Stimulated activated CD4-positive, alpha-beta T cell treated with anti-CD3 and anti-CD28 coated beads, Interleukin-2, amount 100 ng/mL, for 48 hours (primary cell): ENCODE results near the gene MSH5.
A peak's percentile ranks its signal among the peaks of the same experiment; 100 is the strongest.

ENCODE experiments used
- DNase-seq, 2 donors: peaks; one replicate each; pipeline ENCODE4 v3.0.0-alpha.2; 2020

The MSH5 gene

DNA sequence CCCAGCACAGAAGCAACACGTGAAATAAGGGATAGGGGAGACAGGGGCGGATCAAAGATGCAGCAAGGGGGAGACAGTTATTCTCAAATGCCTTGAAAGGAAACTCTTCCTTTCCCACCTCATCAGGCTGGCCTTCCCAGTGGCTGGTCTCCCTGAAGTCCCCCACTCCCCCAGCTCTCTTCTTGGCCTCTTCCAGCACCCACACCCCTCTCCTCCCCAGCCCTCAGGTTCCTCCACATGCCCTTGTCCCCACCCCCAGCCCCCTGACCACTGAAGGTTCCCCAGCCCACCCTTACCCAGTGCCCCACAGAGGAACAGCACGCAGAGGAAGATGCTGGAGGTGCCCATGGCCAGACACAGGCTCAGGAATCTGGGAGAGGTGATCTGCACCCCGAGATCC is 26.3 kb upstream of the MSH5 start:
- no peak for DNase-seq

DNA sequence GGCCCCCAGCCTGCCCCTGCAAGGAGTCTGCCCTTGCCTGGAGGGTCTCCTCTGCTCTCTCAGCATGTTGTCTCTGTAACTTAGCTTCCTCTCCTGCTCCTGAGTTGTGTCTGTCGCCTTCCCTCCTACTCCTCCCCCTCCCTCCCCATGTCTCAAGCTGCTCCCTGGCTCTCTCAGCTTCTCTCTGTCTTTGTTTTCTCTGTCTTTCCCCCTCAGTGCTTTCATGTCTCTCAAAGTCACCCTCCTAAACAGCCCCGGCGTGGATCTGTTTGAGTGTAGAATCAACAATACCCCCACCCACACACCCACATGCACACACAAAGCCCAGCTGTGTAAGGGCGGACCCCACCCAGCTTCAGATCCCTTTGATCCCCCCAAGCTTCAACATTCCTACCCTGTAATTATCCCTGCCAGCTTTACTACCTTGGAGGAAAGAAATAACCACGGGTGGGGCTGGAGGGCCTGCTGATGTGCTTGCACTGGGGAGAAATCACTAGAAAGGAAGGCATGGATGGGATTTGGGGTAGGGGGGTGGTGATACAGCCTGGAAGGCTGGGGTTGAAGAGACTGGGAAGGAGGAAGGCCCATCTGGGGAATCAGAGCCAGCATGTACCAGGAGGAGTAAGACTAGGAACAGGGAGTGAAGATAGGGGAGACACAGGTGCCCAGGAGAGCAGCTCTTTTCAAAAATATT is 25.7 kb upstream of the MSH5 start:
- no peak for DNase-seq

DNA sequence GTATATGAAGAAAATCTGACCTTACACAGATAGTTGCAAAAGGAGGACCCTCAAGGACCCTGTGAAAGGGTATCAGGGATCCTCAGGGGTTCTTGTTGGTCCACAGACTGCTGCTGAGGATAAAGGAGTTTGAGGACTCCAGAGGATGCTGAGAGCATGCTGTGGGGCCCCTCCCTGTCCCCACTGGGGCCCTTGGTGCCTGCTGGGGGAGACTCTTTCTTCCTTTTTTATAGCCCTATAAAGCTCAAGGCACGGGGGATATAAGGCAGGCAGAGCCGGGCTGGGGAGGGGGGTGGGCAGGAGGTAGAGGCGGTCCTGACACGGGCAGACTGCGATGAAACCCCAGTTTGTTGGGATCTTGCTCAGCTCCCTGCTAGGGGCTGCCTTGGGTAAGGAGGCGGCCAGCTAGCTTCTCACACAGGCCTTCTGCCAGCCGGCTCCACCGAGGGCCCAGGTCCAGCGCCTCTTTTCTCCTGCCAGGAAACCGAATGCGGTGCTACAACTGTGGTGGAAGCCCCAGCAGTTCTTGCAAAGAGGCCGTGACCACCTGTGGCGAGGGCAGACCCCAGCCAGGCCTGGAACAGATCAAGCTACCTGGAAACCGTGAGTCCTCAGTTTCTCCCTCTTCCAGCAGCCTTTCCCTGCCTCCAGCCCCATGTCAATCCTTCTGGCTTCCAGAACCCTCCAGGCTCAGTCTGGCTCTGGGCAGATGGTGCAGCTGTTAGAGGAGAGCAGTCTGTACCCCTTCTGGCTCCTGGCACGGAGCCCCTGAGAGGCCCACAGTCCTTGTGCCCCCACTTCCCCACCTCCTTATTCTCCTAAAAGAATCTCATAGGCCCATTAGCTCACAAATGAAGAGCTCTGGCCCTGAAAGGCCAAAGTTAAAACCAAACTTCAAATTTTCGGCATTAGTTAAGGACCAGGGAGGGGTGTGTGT is 24.5 kb upstream of the MSH5 start, which contains the start of gene LY6G6D:
LY6G6D (plus strand) TSS at position 327 of the 937 bp plus-strand sequence; CDS start at position 335, 8 bp downstream.
- no peak for DNase-seq

DNA sequence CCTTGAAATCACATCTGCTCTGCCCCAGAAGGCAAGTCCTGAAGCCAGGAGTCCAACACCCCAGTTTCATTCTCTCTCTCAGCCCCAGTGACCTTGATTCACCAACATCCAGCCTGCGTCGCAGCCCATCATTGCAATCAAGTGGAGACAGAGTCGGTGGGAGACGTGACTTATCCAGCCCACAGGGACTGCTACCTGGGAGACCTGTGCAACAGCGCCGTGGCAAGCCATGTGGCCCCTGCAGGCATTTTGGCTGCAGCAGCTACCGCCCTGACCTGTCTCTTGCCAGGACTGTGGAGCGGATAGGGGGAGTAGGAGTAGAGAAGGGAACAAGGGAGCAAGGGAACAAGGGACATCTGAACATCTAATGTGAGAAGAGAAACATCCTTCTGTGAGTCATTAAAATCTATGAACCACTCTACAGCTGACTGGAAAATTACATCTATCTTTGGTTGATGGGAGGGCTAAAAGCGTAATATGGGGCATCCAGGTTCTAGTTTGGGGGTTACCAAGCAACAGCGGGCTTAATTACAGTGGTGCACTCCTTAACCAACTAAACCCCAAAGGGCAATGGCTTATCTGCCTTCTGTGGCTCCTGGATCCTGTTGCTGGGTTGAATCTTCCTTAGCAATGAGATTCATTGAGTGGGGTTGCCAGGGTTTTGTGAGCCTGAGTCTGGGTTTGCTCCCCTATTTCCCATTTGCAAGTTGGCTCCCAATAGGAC is 22.1 kb upstream of the MSH5 start:
- DNase-seq, result no peak

DNA sequence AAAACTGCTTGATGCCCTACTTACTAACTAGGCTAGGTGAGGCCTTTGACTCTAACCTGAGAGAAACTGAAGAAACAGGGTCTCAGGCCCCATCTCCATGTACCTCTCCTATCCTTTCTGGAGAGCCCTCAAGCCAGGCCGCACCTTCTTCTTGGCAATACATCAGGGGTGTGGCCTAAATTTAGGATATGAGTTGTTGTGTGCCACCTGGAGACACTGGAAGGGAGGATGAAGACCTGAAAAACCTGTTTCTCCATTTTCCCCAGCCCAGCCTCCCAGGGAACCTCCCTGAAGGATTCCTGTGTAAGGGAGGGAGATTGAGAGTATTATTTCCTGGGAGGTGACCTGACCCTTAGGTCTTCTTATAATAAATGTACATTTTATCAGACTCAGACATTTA is 21.5 kb upstream of the MSH5 start:
- DNase-seq, result no peak

DNA sequence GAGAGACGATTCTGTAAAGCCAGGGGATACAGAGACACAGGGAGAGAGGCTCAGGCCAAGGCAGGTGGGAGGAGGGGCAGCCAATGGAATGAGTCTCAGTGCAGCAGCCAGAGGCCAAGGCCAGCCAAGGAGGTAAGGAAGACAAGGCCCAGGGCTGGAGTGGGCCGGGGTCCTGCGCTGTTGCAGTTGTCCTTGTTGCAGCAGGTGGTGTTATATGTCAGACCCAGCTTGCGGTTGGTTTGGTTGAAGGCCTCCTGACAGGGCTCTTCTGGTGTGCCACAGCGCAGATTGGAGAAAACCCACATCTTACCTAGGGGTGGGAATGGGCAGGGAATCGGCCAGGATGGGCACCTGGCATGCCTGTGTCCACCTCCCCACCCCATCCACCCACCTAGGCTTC is 20.8 kb upstream of the MSH5 start:
- no peak for DNase-seq

DNA sequence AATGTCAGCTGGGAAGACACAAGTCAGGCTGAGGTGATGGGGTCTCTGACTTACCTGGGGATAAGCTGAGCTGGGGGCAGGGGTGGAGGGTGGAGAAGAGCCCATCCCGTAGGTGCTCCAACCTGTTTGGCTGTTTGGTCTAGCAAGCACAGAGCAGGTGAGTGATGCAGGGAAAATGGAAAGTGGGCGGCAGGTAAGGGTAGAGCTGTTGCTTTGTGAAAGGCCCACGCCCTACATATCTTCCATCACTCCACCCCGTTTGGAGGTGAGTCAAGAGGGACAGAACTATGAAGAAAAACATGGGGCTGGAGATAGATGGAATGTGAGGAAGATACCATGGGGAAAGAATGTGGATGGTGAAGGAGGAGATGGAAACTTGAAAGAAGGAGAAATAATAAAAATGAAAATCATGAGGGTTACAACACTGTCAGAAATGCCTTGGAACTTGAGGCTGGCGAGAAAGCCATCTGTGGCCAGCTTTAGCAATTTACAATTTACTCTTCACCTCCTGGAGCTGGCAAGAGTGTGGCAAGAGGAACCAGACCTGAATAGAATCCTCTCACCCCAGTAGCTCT is 19.5 kb upstream of the MSH5 start:
- DNase-seq, result no peak

DNA sequence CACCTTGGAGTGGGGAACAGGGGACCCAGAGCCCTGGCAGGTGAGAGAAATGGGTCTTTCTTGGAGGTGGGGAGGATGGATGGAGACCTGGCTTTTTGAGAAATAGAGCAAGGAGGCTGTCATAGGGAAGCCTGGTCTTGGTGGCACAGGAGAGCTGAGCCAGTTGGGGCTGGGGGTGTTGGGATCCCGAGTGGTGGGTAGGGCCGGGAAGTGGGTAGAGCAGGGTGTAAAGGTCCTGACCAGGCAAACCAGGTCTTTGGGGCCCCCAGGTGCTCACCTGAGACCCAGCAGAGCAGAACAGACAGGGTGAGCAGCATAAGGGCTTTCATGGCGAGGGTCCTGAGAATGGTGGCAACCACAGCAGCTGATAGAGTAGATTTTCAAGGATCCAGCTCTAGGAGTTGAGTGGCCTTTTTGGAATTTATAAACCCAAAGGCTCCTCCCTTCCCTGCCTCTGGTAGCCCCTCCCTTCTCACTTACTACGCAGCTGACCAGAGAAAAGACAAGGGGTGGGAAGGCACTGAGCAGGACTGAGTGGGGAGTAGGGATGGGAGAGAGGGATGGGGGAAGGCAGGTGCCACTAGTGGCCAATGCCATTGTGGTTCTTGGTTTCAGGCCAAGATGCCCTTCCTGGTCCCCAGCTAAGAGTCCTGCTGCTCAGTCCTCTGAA is 18.3 kb upstream of the MSH5 start, which contains the start of gene LY6G6C:
LY6G6C (minus strand) TSS at position 396 of the 670 bp plus-strand sequence; CDS start at position 329, 67 bp downstream.
- no peak for DNase-seq

DNA sequence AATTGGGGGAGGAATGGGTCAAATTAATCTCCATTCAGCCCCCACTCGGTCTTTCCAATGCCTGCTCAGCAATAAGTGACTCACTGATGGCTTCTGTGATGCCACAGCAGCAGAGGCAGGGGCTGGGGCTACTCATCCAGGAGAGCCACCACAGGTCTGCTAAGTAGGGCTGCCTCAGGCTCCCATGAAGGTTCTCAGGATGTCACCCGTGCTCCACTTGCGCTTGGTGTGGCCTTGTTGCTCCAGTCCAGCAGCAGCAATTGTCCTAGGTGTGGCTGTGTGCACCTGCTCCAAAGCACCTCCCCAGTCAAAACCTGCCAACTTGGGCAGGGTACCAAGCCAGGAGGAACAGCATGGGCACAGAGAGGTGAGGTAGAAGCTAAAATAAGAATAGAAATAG is 17.6 kb upstream of the MSH5 start:
- no peak for DNase-seq

DNA sequence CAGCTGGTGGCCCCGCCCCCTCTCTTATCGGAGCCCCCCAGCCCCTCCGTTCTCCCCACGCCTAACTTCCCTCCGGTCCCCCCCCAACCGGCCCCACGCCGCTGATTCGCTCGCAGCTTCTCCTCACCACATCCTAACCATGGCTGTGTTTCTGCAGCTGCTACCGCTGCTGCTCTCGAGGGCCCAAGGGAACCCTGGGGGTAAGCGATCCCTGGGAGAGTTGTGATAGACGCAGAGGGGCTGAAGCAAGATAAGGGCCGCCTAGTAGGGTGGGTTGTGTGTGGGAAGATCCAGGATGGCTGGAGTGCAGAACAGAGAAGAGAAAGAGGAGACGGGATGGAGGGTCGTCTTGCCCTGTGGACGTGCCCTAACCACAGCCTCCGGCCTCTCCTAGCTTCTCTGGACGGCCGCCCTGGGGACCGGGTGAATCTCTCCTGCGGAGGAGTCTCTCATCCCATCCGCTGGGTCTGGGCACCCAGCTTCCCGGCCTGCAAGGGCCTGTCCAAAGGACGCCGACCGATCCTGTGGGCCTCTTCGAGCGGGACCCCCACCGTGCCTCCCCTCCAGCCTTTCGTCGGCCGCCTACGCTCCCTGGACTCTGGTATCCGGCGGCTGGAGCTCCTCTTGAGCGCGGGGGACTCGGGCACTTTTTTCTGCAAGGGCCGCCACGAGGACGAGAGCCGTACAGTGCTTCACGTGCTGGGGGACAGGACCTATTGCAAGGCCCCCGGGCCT is 16.4 kb upstream of the MSH5 start, which contains the start of gene MPIG6B:
MPIG6B (plus strand) TSS at position 129 of the 735 bp plus-strand sequence; CDS start at position 140, 11 bp downstream.
- no peak for DNase-seq

DNA sequence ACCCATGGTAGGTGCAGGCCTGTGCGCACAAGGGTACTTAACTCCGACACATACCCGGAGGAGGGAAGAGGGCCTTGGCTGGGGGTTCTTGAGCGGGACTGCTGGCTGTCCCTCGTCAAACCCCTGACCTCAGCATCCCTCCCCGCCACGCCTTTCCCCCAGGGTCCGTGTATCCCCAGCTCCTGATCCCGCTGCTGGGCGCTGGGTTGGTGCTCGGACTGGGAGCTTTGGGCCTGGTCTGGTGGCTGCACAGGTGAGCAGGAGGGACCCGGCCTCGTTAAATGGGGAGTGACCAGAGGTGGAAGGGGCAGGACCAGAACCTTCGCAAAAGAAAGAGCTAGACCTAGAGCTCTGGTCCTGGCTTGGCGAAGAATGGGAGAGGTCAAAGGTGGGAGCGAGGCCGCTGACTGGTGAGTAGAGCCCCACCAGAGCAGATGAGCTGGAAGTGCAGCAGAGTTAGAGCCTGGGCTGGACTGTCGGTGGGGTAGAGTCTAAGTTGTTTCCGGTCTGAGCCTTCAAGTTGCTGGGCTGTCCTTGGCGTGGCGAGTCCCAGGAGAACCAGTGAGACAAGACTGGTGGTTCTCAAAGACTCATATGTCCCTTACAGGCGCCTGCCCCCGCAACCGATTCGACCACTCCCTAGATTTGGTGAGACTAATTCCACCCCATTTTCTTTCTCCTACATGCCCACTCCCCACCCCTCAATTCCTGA is 15.7 kb upstream of the MSH5 start:
- DNase-seq, result no peak

DNA sequence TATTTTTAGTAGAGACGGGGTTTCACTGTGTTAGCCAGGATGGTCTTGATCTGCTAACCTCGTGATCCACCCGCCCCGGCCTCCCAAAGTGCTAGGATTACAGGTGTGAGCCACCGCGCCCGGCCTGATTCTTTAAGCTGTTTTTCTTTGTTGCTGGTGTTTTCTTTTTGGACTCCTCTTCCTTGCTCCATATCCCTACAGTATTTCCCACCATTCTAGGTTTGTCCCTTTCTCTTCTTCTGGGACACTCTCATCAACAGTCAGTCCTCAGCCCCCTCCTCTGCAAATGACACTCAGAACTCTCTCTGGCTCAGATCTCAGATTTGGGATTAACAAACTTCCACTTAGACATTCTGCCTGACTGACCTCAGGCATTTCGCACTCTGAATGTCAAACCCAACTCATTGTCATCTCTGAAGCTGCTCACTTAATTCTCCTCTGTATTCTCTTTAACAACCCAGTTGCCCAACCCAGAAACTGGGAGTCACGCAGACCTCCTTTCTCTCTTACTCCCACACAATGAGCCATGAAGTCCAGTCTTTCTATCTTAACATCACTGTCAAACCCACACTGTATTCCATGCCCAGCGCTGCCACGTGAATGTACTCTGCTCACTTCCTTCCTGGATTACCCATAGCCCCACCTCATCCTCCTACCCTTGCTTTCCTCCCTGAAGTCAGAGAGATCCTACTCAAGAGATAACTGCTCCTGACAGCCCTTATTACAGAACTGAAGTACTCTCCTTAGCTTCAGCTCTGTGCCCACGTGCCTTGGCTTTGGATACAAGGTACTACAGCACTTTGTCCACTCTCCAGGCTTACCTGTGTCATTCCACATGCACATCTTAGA is 14.1 kb upstream of the MSH5 start:
- no peak for DNase-seq

DNA sequence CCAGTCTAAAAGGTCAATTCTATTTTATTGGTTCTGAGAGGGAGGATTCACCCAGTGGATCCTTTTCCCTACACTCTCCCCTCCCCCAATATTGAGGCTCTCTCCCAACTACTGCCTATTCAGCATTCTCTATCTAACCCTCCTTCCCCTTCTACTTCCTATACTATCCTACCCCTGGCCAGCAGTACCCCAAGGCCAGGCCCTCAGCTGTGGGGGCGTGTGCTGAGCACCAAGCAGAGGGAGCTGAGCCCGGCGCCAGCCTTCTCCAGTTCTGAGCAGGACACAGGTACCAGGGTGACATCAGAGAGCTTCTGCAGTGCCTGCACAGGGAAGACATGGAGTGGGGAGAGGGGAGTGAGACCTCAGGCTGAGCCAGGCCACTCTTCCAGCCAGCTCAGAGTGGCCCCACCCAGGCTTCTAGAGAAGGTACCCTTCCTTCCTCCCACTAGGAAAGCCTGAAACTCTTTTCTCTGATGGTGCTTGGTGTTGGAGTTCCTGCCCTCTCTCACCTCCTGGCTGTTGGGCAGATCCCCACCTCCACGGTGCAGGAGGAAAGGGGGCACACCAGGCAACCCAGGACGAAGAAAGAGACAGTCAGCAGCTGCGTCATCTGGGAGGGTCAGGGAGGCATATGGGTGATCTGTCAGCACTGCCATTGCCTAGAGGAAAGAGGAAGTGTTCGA is 12.6 kb upstream of the MSH5 start:
- no peak for DNase-seq

DNA sequence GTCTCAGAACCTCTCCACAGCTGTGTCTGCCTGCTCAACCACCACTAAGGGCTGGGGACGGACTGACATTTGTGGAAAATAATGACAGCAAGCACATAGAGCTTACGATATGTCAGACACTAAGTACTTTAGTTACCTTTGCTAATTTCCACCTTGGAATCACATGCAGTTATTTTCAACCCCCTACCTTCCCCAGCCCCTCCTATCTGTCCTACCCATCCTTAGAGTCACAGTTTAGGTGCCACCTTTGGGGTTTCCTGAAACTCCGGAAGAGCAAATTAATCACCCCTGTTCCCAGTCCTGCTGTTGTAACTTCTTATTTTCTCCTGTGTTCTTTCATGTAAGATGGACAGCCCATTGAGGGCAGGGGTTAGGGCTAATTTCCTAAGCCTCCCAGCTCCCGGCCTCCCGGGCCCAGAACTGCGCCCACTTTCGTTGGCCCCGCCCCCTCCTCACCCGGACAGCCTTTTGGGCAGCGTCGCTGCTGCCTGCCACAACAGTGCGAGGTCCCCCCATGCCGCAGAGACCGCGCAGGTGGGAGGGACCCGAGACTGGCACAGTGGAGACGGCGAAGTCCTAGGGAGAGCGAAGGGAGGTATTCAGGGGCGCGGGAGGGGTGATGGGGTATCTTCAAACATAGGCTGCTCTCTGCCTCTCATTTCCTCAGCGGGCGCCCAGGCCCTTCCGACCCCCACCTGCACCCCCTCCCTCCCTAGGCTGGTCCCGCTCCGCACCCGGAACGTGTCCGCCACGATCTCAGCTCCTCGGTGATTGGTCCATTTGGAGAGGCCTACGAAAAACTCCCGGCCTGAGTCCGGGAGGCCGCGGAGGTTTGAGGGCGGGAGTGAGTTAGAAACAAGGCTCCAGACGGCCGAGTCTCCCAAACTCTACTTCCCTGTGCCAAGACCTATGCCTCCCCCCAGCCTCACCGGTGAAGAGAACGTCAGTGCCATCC is 11.8 kb upstream of the MSH5 start:
- DNase-seq, result no peak

DNA sequence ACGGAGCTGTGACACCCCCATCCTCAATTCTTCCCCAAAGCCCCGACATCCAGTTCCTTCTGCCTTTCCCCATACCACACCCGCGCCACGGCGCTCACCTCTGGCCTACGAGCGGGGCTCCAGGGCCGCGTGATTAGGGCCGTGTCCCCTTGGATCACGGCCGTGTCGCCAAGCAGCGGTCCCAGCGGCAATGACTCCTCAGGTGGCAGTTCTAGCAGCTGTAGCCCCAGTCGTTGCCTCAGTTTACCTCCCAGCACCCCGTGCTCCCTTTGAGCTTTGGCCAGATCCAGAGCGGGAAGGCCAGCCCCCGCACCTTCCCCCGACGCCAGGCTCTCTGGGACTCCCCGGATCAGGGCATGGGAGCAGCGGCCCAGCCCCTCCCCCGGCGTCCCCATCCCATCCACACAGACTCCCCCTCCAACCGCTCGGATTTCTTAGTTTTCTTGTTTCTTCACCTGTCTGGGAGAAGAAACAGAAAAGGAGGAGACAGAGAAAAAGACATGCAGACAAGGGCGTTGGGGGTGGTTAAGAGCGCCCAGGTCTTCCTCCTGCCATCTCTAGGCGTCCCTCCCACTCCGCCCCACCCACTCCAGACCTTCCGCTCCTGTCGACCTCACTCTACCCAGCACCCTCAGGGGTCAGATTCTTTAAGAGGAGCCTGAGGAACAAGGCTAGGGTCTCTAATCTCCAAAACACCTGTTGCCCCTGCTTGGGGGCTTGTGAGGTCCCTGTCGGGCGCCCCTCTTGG is 10.9 kb upstream of the MSH5 start, which contains the start of gene DDAH2:
DDAH2 (minus strand) TSS at position 533 of the 748 bp plus-strand sequence; CDS start at position 395, 138 bp downstream.
- DNase-seq, result no peak

DNA sequence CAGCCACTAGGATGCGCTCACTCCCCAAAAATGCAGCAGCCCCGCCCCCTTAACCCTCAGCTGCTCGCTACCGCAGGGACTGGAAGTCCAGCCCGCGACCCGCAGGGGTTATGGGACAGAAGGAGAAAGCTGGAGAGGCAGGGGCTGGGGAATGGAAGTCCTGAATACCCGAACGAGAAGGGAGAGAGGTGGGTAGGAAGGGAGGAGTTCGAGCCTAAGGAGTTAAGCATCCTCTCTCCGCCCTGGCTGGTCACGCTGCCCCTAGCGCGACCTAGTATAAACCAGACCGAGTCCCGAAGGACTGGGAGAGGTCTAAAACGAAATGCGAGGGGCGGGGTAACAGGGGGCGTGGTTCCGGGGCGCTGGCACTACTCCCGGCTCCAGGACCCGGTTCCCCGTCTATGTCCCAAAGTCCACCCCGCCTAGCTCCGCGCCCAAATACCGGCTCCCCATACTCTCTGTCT is 10.3 kb upstream of the MSH5 start:
- DNase-seq, result peak; percentile 66 to 68
